Calu3 (cell line): ENCODE measurements around the gene CTSZ. TPM values are rescaled to one million over a fixed set of nuclear protein-coding genes. Genes with fewer than 3 reads are reported as not detected.
A peak's percentile ranks its signal among the peaks of the same experiment; 100 is the strongest.

Experiments
- BruUV-seq: library from RNA; stranded (reverse); fragments of 400-500 nt; replicated peaks from 2 replicates; lab custom pipeline; 2021; lab: Mats Ljungman, UMichigan
- CTCF ChIA-PET: fragments of 300-600 bp; sonication (Branson Sonifier 250); formaldehyde crosslinking; loops from one replicate; lab custom pipeline; 2022; ENCODE audit warnings: antibody characterized with exemption; lab: Charles Lee
- DNase-seq: peaks from one replicate; pipeline ENCODE4 v3.0.0; 2022
- H3K27ac Mint-ChIP-seq: one replicate; pipeline ENCODE4 v1.8.0; 2022; ENCODE audit warnings: mixed read lengths; ENCODE audit not compliant: unreplicated experiment
- H3K27me3 Mint-ChIP-seq: one replicate; pipeline ENCODE4 v1.8.0; 2022; ENCODE audit warnings: mixed read lengths; ENCODE audit not compliant: unreplicated experiment
- H3K36me3 Mint-ChIP-seq: one replicate; pipeline ENCODE4 v1.8.0; 2022; ENCODE audit warnings: mild to moderate bottlenecking, moderate library complexity, mixed read lengths; ENCODE audit not compliant: insufficient read depth, unreplicated experiment
- H3K4me1 Mint-ChIP-seq: one replicate; pipeline ENCODE4 v1.8.0; 2022; ENCODE audit warnings: mild to moderate bottlenecking, low read depth, mixed read lengths; ENCODE audit not compliant: unreplicated experiment
- H3K4me3 Mint-ChIP-seq: one replicate; pipeline ENCODE4 v1.8.0; 2022; ENCODE audit warnings: mild to moderate bottlenecking, low read depth, moderate library complexity, mixed read lengths; ENCODE audit not compliant: unreplicated experiment
- H3K9me3 Mint-ChIP-seq: one replicate; pipeline ENCODE4 v1.8.0; 2022; ENCODE audit warnings: low read depth, mixed read lengths; ENCODE audit not compliant: unreplicated experiment
- intact Hi-C: fragments of 100-400 bp; cut with micrococcal nuclease; formaldehyde crosslinking; loops from one replicate; pipeline ENCODE4 v1.10.0; 2022; ENCODE audit not compliant: unreplicated experiment
- total RNA-seq: library from RNA; stranded (reverse); gene quantifications from 2 replicates; pipeline ENCODE4 v1.2.3, GENCODE V29; 2022
- TF ChIP-seq, protein P1 (sequence below): fragments of 200-600 bp; IDR thresholded peaks from one replicate; pipeline ENCODE4 v1.8.0; 2022; ENCODE audit warnings: antibody characterized with exemption; ENCODE audit not compliant: unreplicated experiment

CTSZ gene
- total RNA-seq, 1 experiment from 2014 or later, result 183 TPM

DNA sequence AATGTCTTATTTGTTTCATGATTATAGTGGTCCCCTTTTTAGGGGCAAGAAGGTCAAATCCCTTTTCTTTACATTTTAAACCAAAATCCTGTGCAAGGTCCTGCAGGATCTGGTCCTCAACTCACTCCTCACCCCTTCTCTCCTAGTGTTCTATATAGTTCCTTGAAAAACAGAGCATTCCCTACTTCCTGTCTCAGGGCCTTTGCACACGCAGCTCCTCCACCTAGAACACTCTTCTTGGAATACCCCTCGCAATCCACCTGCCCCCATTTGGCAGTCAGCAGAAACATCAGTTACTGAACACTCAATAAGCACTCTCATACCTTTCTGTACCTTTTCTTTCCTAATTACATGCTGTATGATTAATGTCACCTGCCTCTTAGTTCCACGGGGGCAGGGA lies 28.3 kb upstream of the CTSZ start:
- Mint-ChIP-seq H3K9me3 (no peaks in the 10 kb centered on the region), H3K4me3 (no peak overlapping the region), H3K36me3 (peaks cover 84% of the 10 kb centered on the region), H3K27me3 (no peaks in the 10 kb centered on the region), H3K27ac (no peak overlapping the region), H3K4me1 (peaks cover 41% of the 10 kb centered on the region)
- CTCF ChIA-PET, result no interaction called here
- intact Hi-C loops, result no loop called here
- no TSS peak for BruUV-seq
- TF ChIP-seq, protein P1, sequence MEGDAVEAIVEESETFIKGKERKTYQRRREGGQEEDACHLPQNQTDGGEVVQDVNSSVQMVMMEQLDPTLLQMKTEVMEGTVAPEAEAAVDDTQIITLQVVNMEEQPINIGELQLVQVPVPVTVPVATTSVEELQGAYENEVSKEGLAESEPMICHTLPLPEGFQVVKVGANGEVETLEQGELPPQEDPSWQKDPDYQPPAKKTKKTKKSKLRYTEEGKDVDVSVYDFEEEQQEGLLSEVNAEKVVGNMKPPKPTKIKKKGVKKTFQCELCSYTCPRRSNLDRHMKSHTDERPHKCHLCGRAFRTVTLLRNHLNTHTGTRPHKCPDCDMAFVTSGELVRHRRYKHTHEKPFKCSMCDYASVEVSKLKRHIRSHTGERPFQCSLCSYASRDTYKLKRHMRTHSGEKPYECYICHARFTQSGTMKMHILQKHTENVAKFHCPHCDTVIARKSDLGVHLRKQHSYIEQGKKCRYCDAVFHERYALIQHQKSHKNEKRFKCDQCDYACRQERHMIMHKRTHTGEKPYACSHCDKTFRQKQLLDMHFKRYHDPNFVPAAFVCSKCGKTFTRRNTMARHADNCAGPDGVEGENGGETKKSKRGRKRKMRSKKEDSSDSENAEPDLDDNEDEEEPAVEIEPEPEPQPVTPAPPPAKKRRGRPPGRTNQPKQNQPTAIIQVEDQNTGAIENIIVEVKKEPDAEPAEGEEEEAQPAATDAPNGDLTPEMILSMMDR, result no peak
- DNase-seq, result no peak

DNA sequence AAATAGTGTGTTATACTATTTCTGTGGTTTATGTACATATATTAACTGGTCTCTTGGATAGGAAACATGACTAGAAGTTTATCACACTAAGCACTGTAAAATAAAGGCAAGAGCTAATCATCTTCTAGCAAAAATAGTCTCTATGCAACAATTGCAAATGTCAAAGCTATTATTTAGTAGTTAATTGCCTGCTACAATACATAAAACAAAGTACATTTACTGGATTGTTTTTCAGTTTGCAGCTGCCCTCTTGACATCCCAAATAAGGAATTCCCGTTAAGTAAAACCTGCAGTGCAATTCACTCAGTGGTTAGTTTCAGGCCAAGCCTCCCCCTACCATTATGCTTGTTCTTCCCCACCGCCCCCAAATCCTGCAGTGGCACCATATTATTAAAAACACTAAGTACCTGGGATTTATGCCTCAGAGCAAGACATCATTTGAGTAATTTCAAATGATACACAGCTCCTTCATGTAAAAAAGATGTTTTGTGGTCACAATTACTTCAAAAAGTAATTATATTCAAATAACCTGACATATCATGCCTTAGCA lies 26.6 kb upstream of the CTSZ start:
- TF ChIP-seq, protein P1, result no peak
- no peak overlapping the region for H3K4me3 Mint-ChIP-seq
- H3K4me1 Mint-ChIP-seq, result peaks cover 41% of the 10 kb centered on the region
- intact Hi-C loops, result loop anchor here (5.0 kb wide), 2 partner anchors 51 to 161 kb away; partner anchors contain the start of gene NELFCD
- CTCF ChIA-PET, result no interaction called here
- H3K36me3 Mint-ChIP-seq, result peaks cover 90% of the 10 kb centered on the region
- DNase-seq, result no peak
- no peak overlapping the region for H3K27ac Mint-ChIP-seq
- H3K27me3 Mint-ChIP-seq, result no peaks in the 10 kb centered on the region
- H3K9me3 Mint-ChIP-seq, result no peaks in the 10 kb centered on the region
- no TSS peak for BruUV-seq

DNA sequence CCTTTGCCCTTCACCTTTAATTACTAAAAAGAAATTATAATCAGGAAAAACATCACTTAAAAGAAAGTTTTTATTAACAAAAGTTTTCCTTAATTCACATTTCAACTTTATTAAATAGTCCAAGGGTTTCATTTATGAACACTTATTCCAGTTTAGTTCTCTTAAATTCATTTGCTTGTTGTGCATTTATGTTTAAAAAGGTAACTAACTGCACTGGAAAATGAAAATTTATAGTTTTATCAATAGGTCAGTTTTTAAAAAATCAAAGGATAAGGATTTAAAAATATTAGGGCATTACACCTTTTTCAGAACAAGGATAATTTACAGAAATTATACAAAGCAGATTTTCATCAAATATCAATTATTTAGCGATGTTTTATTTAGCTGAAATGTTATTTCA lies 26.0 kb upstream of the CTSZ start:
- TF ChIP-seq, protein P1, result no peak
- BruUV-seq, result no TSS peak
- intact Hi-C loops, result loop anchor here (5.0 kb wide), 2 partner anchors 51 to 161 kb away; partner anchors contain the start of gene NELFCD
- CTCF ChIA-PET, result interaction anchor here (2.5 kb wide), 1 partner anchor 163 kb away, joined by 11 read pairs; no protein-coding TSS in a partner anchor
- no peaks in the 10 kb centered on the region for H3K27me3 Mint-ChIP-seq
- DNase-seq, result no peak
- H3K4me3 Mint-ChIP-seq, result peak overlapping the region; percentile 95
- no peaks in the 10 kb centered on the region for H3K9me3 Mint-ChIP-seq
- peak overlapping the region; percentile 91 for H3K27ac Mint-ChIP-seq
- H3K4me1 Mint-ChIP-seq, result peaks cover 41% of the 10 kb centered on the region
- peaks cover 91% of the 10 kb centered on the region for H3K36me3 Mint-ChIP-seq

DNA sequence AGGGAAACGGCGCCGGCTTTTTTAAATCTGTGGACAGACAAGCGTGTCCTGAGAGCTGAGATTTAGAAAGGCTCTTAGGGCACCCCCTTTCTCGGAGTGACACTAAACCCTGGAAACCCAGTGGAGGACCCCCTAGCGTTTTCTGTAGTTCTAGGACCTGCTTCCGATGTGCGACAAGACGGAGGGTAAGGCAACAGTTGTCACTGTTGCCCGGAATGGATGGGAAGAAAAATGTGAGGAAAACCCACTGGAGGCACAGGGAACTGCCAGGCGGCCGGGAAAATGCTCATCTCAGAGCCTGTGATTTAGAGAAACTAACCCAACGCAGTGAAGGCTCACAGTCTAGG lies 25.6 kb upstream of the CTSZ start:
- TF ChIP-seq, protein P1, result peak; percentile 38
- peaks cover 45% of the 10 kb centered on the region for H3K4me1 Mint-ChIP-seq
- intact Hi-C loops, result loop anchor here (5.0 kb wide), 2 partner anchors 50 to 160 kb away; partner anchors contain the start of gene NELFCD
- H3K4me3 Mint-ChIP-seq, result peak overlapping the region; percentile 95
- H3K27me3 Mint-ChIP-seq, result no peaks in the 10 kb centered on the region
- peaks cover 91% of the 10 kb centered on the region for H3K36me3 Mint-ChIP-seq
- CTCF ChIA-PET, result interaction anchor here (0.6 to 2.5 kb wide), 6 partner anchors 9 to 168 kb away, joined by 3 to 11 read pairs (median 3); no protein-coding TSS in a partner anchor
- H3K27ac Mint-ChIP-seq, result peak overlapping the region; percentile 91
- DNase-seq, result no peak
- H3K9me3 Mint-ChIP-seq, result no peaks in the 10 kb centered on the region
- BruUV-seq, result TSS peak; percentile 99
